Spleen (tissue), 11 donors: ENCODE measurements around the gene RETSAT. TPM values are rescaled to one million over a fixed set of nuclear protein-coding genes. Genes with fewer than 3 reads are reported as not detected.

ENCODE experiments used
- DNase-seq: peaks from one replicate; pipeline ENCODE4 v3.0.0-alpha.2; 2020
- H3K27ac ChIP-seq, 8 donors: fragments of 200-600 bp; sonication (generic) in 7 of 8; 1 replicate in 4 of 8; 2 replicates in 4 of 8; pipeline versions ENCODE4 v1.5.0 to v1.8.0; 2016 to 2021; ENCODE audit warnings: inconsistent platforms in 4 of 8, mild to moderate bottlenecking in 4 of 8, moderate library complexity in 1 of 8
- H3K27me3 ChIP-seq, 7 donors: fragments of 200-600 bp; sonication (generic) in 6 of 7; replicated peaks in 1 of 7; 1 replicate in 4 of 7; 2 replicates in 3 of 7; pipeline versions ENCODE4 v1.5.0 to v1.8.0; 2016 to 2021; ENCODE audit warnings: inconsistent platforms in 3 of 7, mild to moderate bottlenecking in 1 of 7
- H3K36me3 ChIP-seq, 6 donors: fragments of 200-600 bp; sonication (generic) in 5 of 6; 1 replicate in 4 of 6; 2 replicates in 2 of 6; pipeline versions ENCODE4 v1.5.0 to v1.8.0; 2016 to 2021; ENCODE audit warnings: inconsistent platforms in 2 of 6
- H3K4me1 ChIP-seq, 6 donors: fragments of 200-600 bp; sonication (generic) in 5 of 6; 1 replicate in 3 of 6; 2 replicates in 3 of 6; pipeline versions ENCODE4 v1.5.0 to v1.8.0; 2016 to 2021; ENCODE audit warnings: inconsistent platforms in 3 of 6
- H3K4me3 ChIP-seq, 8 donors: fragments of 200-600 bp; sonication (generic) in 7 of 8; 1 replicate in 4 of 8; 2 replicates in 4 of 8; pipeline versions ENCODE4 v1.5.0 to v1.8.0; 2016 to 2021; ENCODE audit warnings: inconsistent platforms in 4 of 8, mild to moderate bottlenecking in 4 of 8, moderate library complexity in 2 of 8
- H3K9me3 ChIP-seq, 8 donors: fragments of 200-600 bp; sonication (generic) in 7 of 8; 1 replicate in 4 of 8; 2 replicates in 4 of 8; pipeline versions ENCODE4 v1.5.0 to v1.8.0; 2016 to 2021; ENCODE audit warnings: inconsistent platforms in 4 of 8
- CTCF ChIP-seq, 11 experiments: fragments of 200-600 bp in 7 of 11; fragments of 450-650 bp in 4 of 11; sonication (generic) in 4 of 11; IDR thresholded peaks in 8 of 11; conservative IDR thresholded peaks in 3 of 11; 1 replicate in 7 of 11; 2 replicates in 4 of 11; pipeline versions ENCODE4 v1.4.0 to v1.8.0; 2016 to 2021; ENCODE audit warnings: antibody characterized with exemption in 11 of 11, inconsistent platforms in 4 of 11, mild to moderate bottlenecking in 1 of 11
- POLR2A ChIP-seq, 3 donors: fragments of 450-650 bp; IDR thresholded peaks; one replicate each; pipeline ENCODE4 v1.5.1; 2017; ENCODE audit warnings: antibody characterized with exemption in 3 of 3, mild to moderate bottlenecking in 1 of 3
- POLR2AphosphoS5 ChIP-seq, 3 donors: sonication (generic); formaldehyde crosslinking; IDR thresholded peaks; one replicate each; pipeline ENCODE4 v1.5.1; 2017; ENCODE audit warnings: antibody characterized with exemption in 3 of 3
- WGBS, 5 donors: extraction: QIAGEN DNeasy Blood & Tissue Kit in 3 of 5; methylation state at CpG; one replicate each; pipeline versions ENCODE4 v1.1.5 to v1.1.7; 2013 to 2018; 5-methylcytosine and 5-hydroxymethylcytosine counted together
- intact Hi-C: fragments of 100-400 bp; cut with DNase I; formaldehyde crosslinking; loops from one replicate; pipeline ENCODE4 v1.15.0; 2023; ENCODE audit warnings: low total_unique reads
- polyA plus RNA-seq, 3 donors: library from polyadenylated mRNA; stranded (reverse); fragments of 200-250 nt; gene quantifications; one replicate each; pipeline ENCODE4 v1.2.1, GENCODE V29; 2013
- total RNA-seq, 7 donors: library from RNA; depleted of rRNA in 3 of 7; stranded (reverse); fragments of >200 nt in 3 of 7; fragmentation: NEBNext Ultra II Directional in 4 of 7; extraction: Animal tissue kit (Norgen Biotek cat#: 25700) in 4 of 7; gene quantifications; one replicate each; pipeline versions ENCODE4 v1.1.0 to v1.2.1, GENCODE V29; 2016 to 2021
- donor health status: healthy with polysubstance abuse.
- donor health status: DM: no; HTN: no; CAD: no; lungs with moderate emphysema.
- donor health status: DM: no; HTN: no; CAD: no.
- donor health status: Bipolar disorder and iron deficiency.
- donor health status: healthy.
- donor health status: DM: no; HTN: no; CAD: no.
- donor health status: DM: yes; HTN: yes; CAD: no.

RETSAT gene
- total and polyA plus RNA-seq, 10 donors: 6.3 to 35.7 (median 21.1) TPM

GRCh38 chr2:85377083-85377482 is 22.8 kb upstream of the RETSAT start:
- Histone ChIP-seq H3K27me3 (no peaks in the 10 kb centered on the region), H3K27ac (no peak overlapping the region), H3K4me1 (no peaks in the 10 kb centered on the region), H3K36me3 (peaks cover 3 to 99% (median 40%) of the 10 kb centered on the region in 6 donors), H3K4me3 (no peak overlapping the region), H3K9me3 (peaks cover 0 to 26% (median 19%) of the 10 kb centered on the region in 8 donors)
- DNase-seq: no peak
- TF ChIP-seq POLR2A (IDR thresholded peaks at IDR 0.05) (no peak), CTCF (IDR thresholded peaks at IDR 0.05 in 8 of 11, conservative IDR thresholded peaks at IDR 0.05 in 3 of 11) (no peak), POLR2AphosphoS5 (IDR thresholded peaks at IDR 0.05) (no peak)
- intact Hi-C loops: no loop called here
- WGBS, 5 donors: 91 to 96% (median 93%) methylated on average over 11 of the region's 11 CpGs

GRCh38 chr2:85376291-85377065 is 22.1 kb upstream of the RETSAT start:
- H3K9me3 ChIP-seq: peaks cover 0 to 26% (median 19%) of the 10 kb centered on the region in 8 donors
- DNase-seq: no peak
- intact Hi-C loops: no loop called here
- H3K27ac ChIP-seq: no peak overlapping the region
- no peak overlapping the region for H3K4me3 ChIP-seq
- 94 to 96% (median 95%) methylated on average over 5 of the region's 5 CpGs for WGBS, 5 donors
- H3K27me3 ChIP-seq: no peaks in the 10 kb centered on the region
- no peaks in the 10 kb centered on the region for H3K4me1 ChIP-seq
- TF ChIP-seq POLR2A (IDR thresholded peaks at IDR 0.05) (no peak), POLR2AphosphoS5 (IDR thresholded peaks at IDR 0.05) (no peak), CTCF (IDR thresholded peaks at IDR 0.05 in 8 of 11, conservative IDR thresholded peaks at IDR 0.05 in 3 of 11) (no peak)
- peaks cover 3 to 99% (median 40%) of the 10 kb centered on the region in 6 donors for H3K36me3 ChIP-seq

GRCh38 chr2:85371045-85371444 is 16.7 kb upstream of the RETSAT start:
- WGBS, 5 donors: 87 to 95% (median 92%) methylated on average over 11 of the region's 11 CpGs
- DNase-seq: no peak
- TF ChIP-seq CTCF (IDR thresholded peaks at IDR 0.05 in 8 of 11, conservative IDR thresholded peaks at IDR 0.05 in 3 of 11) (no peak), POLR2AphosphoS5 (IDR thresholded peaks at IDR 0.05) (no peak), POLR2A (IDR thresholded peaks at IDR 0.05) (no peak)
- Histone ChIP-seq H3K36me3 (peaks cover 0 to 99% (median 3%) of the 10 kb centered on the region in 6 donors), H3K4me3 (no peak overlapping the region), H3K27ac (no peak overlapping the region), H3K9me3 (peaks cover 0 to 10% (median 2%) of the 10 kb centered on the region in 8 donors), H3K27me3 (no peaks in the 10 kb centered on the region), H3K4me1 (no peaks in the 10 kb centered on the region)
- intact Hi-C loops: no loop called here

GRCh38 chr2:85369500-85369899 is 15.2 kb upstream of the RETSAT start:
- WGBS, 5 donors: 85 to 93% (median 86%) methylated on average over 5 of the region's 5 CpGs
- TF ChIP-seq POLR2A (IDR thresholded peaks at IDR 0.05) (no peak), POLR2AphosphoS5 (IDR thresholded peaks at IDR 0.05) (no peak), CTCF (IDR thresholded peaks at IDR 0.05 in 8 of 11, conservative IDR thresholded peaks at IDR 0.05 in 3 of 11) (no peak)
- no peaks in the 10 kb centered on the region for H3K4me1 ChIP-seq

More at GRCh38 chr2:85369500-85369899, 15.2 kb upstream of the RETSAT start:
- Histone ChIP-seq H3K27me3 (no peaks in the 10 kb centered on the region), H3K36me3 (peaks cover 0 to 95% (median 3%) of the 10 kb centered on the region in 6 donors), H3K27ac (no peak overlapping the region), H3K9me3 (peaks cover 0 to 10% (median 2%) of the 10 kb centered on the region in 8 donors), H3K4me3 (no peak overlapping the region)
- DNase-seq: no peak
- intact Hi-C loops: no loop called here
